GM19463 (cell line): Measurements from ENCODE around the gene RGS6.

Source experiments
- ATAC-seq: cut with Tn5 transposase; IDR thresholded peaks from one replicate; pipeline ENCODE4 v1.9.1; 2021; ENCODE audit warnings: mild to moderate bottlenecking, moderate library complexity; ENCODE audit not compliant: unreplicated experiment

RGS6 gene

DNA sequence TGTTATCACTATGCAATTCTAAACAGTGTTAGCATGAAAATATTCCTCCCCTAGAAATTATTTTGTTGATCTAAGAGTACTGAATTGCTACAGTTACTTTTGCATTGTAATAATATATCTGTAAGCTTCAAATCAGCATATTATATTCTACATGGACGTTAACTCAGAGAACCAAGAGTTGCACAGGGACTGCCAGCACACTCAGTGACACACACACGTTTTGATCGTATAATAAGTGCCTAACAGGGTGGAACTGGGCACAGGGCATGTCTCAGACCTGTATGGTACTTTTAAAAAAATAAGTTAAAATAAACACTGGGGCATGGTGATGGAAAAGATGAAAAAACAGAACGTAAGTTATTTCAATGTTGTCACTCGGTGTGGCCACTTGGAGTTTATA lies 451.6 kb downstream of the RGS6 start:
- no peak for ATAC-seq

DNA sequence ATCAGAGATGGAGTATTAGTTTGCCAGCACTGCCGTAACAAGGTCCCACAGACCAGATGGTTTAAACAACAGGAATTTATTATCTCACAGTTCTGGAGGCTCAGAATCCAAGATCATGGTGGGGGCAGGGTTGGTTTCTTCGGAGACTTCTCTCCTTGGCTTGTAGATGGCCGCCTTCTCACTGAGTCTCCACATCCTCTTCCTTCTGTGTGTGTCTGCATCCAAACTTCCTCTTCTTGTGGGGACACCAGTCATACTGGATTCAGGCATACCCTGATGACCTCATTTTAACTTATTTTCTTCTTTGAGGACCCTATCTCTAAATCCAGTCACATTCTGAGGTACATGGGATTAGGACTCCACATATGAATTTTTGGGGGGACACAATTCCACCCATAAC lies 455.5 kb downstream of the RGS6 start:
- ATAC-seq = no peak

DNA sequence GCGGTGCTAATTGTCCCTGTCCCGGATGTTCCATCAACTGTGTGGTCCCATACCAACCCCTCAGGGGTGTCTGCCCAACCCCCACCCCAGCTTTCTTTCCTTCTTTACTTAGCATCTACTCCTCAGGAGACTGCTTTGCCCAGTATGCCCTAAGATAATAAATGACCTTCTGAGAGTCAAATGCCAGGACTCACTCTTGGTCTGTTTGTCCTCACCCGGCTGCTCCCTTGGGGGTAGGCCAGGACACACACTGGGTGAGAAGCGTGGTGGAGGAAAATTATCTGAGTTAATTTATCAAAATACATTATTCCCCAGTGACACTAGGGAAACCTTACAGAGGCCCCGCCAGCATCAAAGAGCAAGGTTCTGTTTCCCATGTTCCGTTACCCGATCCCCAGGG lies 457.0 kb downstream of the RGS6 start:
- no peak for ATAC-seq

DNA sequence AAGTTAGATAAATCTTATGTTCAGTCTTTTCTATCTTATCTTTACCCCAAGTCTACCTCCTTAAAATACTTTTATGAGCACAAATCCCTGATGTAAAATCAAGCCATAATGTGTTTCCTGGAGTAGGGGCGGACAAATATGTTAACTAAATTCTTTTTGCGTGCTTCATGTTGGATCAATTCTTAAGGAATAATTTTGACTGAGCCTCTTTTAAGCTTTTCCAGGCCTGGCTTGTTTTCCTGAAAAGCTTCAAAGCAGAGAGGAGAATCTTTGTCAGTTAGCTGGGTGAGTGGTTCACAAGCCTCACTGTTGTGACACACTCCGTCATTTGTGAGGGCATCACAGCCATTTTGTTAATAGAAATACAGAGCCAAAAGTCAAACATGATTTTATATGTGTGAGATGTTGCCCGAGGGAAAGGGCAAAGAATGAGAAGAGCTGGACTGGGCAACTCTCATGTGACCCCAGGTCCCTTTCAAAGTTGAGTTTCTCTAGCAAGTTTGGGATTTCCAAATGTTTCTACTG lies 468.9 kb downstream of the RGS6 start:
- no peak for ATAC-seq

DNA sequence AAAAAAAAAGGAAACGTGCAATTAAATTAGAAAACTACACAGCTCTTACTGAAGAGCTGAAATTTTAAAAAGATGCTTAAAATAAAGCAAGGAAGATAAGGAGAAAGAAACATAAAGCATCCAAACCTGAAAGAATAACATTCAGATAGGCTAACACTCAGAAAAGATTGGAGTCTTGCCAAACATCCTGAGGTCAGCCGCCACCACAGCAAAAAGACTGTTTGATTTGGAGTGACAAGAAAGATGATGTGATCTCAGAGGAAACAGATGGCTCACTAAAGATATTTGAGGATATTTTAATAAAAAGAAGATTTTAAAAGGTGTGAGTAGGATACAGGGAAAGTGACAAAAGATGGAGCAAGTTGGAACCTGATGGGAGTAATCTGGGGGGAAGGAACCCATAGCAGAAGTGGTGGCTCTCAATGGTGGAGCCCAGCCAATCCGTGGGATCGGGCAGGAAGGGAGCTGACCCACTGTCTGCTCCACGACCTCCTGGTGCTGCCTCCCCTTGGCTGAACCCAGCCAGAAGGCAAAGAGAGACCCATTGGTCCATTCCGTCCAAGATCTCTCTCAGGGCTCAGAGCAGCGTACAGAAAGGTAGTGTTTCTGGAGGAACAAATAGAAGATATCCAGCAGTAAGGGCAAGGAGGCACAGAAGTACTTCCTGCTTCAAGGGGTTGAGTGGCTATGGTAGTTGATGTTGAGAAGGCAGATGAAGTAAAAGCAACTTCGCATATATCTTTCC lies 469.6 kb downstream of the RGS6 start:
- ATAC-seq = no peak

DNA sequence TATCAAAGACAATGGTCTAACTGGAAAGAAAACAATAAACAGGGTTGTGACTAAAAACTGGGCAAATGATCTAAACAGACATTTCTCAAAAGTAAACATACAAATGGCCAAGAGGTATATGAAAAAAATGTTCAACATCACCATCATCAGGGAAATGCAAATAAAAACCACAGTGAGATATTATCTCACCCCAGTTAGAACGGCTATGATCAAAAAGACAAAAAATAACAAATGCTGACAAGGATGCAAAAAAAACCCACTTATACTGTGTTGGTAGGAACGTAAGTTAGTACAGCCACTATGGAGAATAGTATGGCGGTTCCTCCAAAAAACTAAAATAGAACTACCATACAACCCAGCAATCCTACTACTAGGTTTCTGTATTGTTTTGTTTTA lies 470.1 kb downstream of the RGS6 start:
- no peak for ATAC-seq

DNA sequence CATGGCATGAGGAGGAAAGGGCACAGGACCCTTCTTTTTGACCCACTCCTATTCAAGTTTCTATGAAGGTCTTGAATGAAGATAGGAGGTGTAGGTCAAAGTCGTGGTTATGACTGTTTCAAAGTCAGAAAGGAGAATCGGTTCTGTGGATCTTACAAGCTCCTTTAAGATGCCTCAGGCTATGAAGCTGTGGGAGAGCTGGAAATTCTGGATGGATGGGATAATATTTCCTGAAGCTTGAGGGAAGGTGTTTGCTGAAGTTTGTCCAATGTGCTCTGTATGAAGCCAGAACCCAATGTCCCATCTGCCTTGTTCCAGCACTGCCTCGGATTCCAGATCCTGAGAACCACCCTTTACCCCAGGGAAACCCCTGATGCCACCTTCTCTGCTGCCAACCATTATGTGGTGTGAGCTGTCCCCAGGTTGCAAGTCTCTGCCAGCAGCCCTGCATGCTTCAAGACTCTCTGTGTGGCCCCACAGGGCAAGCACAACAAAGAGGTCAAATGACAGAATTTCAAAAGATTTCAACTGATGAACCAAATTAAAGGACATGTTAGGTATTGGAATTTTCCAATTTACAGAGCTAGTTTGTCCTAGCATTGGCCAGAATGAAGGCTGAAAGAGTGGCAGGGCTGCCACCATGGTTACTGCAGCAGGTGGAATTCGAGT lies 472.0 kb downstream of the RGS6 start:
- no peak for ATAC-seq

DNA sequence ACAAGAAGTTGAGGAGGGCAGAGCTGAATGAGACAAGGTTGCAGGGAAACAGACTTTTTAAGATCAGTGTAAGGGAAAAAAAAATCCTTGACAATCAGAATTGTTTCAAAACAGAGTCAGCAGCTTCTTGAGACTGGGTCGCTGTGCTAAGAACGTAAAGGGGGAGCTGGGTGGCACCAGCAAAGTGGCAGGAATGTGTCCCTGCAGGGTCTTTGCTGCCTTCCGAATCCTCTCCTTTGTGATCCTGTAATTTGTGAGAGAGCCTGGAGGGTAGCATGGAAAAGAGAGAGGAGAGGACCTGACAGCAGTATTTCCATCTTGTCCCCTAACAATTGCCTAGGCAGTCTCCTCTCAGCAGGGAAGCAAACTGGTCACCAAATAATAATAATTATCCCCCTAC lies 472.8 kb downstream of the RGS6 start:
- ATAC-seq = no peak

DNA sequence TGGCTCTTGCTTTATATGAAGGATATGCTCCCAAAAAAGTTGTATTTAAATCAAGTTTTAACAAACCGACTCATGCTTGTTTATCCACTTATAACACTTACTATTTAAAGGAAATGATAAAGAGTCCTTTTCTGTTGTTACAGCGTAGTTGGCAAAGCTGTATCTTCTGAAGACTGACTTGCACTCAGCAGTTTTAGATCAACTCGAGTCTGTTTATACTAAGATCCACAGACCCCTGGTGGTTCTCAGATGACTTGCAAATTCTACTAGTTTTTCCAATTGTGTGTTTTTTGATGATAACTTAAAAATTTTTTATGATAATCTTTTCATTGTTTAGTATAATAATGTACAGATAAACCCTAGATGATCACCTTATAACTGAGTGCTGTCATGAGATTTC lies 475.8 kb downstream of the RGS6 start:
- ATAC-seq = no peak

DNA sequence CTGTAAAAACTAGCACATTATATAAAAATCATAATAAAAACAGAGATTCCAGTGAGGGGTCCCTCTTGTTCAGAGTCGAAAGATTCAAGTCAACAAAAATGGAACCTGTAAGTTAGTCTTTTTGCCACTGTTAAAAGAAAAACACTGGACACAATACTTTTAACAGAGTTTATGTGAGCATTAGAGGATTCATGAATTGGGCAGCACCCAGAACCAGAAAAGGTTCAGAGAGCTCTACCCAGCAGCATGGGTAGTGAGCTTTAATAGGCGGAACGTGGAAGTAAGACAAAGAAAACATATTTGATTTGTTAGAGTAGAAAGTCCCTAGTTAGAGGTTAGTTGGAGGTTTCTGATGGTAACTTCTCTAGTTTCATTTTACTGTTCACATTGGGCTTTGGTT lies 476.8 kb downstream of the RGS6 start:
- no peak for ATAC-seq

DNA sequence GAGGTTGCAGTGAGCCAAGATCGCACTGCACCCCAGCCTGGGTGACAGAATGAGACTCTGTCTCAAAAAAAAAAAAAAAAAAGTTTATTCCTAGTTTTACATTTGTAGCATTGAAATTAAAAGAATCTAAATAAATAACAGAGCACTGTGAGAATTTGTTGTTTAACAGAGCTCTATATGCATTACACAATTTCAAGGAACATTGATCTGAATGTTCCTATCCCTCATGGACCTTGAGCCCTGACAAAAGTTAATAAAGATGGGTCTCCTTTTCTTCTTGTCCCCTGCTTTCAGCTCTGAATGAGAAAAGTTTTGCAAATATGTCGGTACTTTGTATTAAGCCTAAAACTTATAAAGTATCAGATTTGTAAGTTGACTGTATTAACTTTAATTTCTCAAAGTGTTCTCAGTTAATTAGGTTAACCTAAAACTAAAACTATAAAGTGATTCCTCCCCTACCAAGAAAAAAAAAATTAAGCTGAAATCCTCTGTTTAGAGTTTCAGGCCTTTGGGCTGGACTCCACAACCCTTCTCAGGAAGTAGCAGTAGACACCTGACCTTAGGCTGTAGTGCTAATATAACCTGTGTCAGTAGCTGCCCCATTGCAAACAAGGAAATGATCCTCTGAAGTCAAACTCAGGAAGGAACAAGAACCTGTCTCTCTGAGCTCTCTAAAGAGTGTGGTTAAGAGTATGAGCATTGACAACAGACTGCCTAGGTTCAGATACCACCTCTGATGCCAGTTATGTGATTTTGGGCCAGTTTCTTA lies 484.0 kb downstream of the RGS6 start:
- ATAC-seq = no peak

DNA sequence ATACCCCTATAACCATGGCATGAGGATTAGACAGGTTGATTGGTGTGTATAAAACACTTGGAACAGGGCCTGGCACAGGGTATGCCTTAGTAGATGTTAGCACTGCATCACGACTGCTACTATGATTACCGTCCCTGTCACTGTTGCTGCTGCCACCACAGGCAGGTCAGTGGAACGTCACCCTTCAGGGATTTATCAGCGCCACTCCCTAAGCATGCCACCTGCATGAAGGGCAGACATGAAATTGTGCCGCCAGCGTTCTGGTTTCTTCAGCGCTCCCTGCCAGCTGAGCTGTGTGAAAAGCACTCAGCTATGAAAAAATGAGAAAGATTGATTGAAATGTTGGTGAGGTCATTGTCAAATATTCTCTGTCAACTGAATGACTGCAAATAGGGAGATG lies 484.7 kb downstream of the RGS6 start:
- no peak for ATAC-seq

DNA sequence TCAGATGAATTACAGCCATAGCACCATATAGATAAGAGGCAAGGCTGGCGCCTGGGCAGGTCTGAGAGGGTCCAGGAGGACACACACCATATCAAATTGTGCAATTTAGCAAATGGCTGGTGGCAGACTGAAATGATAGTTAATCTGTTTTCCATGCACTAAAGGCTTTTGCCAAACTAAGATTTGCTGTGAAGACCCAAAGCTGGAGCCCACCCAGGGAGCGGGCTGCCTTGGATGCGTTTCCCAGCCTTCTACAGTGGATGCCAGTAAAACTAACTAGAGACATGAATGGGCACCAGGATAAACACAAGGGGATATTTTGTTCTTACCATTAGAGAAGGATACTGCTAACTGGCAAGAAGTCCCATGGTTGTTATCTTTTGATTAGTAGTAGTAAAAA lies 486.6 kb downstream of the RGS6 start:
- no peak for ATAC-seq

DNA sequence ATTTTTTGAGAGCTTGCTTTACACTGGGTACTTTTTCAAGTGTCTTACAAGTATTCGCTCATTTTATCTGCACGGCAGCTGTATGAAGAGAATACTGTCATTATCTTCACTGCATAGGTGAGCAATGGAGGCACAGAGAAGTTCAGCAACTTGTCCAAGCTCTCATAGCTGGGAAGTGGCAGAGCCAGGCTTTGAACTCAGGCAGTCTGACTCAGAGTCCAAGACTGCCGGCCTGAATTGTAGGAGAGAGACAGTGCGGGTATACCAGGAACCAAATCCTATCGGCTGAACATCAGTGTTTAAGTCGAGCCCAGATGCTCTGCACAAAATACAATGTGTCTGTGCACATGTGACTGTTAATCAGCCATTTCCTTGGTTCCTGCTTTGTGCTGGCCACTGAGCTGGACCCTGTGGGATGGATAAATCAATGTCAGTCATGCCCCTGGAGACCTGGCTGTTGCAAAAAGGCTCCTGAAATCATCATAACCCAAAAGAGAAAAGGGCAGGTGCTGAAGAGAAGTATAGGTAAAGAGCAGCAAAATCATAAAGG lies 487.1 kb downstream of the RGS6 start:
- ATAC-seq = no peak

DNA sequence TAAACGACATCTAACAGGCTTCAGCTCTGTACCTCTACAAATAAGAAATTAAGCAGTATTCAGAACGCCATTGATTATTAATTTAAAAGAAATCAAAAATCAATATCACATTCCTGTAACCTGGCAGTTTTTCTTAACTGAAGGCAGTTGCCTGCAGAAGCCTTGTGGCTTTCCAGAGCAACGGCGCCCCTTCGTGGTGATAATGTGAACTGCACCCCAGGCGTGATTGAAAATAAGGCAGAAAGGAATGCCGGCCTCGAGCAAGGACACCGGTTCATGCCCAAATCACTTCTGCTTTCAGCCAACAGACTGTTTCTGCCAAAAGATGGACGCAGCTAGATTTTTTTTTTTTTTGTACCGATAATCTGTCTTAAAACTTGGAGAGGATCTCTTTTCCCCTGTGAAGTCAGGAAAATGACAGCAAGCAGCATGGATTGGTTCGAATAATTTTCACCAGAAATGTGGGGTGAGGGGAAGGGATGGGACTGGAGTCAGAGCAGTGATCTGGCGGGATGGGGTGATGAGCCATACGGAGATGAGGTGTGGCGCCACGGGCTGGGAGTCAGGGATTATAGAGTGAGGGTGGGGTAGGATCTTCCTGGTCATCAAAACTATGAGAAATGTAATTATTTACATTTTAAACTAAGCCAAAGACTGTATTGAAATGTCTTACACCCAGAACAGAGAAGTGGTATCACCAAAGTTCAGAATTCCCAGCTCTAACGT lies 488.7 kb downstream of the RGS6 start:
- ATAC-seq = no peak

DNA sequence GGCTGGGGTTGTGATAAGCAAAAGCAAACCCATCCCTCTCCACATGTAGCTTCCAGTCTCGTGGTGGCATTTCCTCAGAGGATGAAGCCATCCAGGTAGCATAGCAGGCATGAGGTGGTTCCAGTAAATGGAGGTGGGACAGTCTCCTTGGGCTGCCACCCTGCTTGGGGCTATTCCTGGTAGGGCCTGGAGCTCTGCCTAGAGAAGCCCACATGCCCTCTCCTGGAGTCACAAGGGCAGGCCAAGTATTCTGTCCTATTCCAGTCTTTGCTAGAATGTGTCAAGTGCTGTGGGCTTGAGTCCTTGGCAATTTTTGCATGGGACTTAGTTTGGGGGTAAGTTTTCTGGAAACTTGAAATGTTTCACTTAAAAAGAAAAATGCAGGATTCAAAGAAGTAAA lies 491.7 kb downstream of the RGS6 start:
- ATAC-seq = no peak

DNA sequence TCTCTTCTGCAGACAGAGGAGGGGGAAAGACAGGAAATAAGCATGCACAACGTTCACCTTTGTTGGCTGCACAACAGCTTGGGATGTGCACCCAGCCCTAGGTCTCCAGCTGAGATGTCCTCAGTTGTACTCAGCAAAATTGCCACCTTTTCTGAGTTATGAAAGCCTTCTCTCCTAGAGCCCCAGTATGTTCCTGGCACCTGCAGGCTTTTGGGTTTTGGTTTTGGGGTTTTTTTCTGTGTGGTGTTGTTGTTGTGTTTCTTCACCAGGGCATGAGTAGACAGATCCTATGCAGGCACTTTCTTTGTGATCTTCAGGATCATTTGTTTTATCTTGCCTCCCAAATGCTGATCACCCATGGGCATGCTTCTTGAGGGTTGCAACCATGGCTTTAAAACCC lies 498.2 kb downstream of the RGS6 start:
- ATAC-seq = no peak

DNA sequence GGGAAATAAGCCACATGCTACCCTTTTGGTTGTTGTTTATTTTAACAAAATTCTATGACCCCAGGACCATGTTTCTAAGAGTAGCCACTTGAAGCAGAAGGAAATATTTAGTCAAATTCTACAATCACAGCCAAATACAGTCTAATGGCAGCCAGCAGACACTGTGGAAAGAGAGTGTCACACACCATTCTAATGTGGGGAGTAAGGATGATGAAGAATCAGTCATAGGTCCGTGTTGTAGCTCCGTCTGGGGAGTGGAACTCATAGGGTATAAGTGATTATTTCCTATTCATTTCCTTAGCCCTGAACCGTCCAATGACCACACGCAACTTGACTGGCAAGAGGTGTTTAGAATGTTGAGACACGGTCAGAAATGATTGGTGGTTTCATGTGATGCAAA lies 500.5 kb downstream of the RGS6 start:
- ATAC-seq = no peak

DNA sequence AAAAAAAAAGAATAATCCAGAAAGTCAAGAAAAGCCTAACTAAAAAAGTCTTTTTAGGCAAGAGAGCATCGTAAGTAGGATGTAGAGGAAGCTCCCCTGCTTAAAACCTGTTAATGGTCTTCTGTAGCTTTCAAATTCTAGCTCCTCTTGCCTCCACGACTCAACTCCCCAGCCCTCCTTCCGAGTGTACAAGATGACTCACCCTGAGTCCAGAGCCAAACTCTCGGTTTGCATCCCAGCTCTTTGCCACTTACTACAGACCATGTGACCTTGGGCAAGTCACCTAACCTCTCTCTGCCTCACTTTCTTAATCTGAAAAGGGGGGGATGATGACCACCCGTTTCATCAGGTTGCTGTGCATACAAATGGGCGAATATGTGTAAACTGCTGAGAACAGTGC lies 501.3 kb downstream of the RGS6 start:
- ATAC-seq = no peak

DNA sequence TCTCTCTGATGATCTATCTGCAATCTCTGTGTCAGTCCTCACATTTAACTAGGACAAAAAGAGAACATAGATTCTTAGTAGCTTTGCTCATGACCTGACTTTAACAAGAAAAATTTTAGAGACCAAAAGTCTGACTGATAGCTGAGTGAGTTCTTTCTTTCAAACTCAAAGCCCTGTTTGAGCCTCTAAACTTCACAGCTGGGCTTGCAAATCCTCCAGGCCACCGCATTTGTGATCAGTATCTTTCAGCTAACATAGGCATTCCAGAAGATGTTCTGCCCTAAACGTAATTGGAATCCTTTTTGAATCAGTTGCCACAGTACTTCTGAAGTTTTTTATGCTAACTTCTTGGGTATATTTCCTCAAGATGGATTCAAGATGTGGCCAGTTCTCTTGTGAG lies 502.6 kb downstream of the RGS6 start:
- ATAC-seq = no peak

DNA sequence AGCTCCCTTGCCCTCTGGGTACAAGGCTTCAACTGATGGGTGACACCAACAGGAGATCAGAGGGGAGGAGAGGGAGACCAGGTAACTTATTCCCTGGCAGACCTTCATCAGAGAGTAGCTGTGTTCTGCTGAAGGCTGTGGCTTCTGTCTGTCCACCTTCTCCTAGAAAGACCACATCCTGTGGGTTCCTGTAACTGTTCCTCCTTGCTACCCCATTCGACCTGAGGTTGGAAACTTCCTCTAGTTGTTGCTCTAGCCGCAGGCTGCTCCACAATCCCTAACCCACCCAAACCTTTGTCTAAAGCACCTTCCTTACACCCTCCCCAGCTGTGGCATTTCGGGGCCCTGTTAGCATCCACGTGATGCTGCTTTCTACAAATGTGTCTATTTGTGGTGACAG lies 507.5 kb downstream of the RGS6 start:
- no peak for ATAC-seq
